ENCODE measurements around the gene RNF43.

RNF43 gene

DNA sequence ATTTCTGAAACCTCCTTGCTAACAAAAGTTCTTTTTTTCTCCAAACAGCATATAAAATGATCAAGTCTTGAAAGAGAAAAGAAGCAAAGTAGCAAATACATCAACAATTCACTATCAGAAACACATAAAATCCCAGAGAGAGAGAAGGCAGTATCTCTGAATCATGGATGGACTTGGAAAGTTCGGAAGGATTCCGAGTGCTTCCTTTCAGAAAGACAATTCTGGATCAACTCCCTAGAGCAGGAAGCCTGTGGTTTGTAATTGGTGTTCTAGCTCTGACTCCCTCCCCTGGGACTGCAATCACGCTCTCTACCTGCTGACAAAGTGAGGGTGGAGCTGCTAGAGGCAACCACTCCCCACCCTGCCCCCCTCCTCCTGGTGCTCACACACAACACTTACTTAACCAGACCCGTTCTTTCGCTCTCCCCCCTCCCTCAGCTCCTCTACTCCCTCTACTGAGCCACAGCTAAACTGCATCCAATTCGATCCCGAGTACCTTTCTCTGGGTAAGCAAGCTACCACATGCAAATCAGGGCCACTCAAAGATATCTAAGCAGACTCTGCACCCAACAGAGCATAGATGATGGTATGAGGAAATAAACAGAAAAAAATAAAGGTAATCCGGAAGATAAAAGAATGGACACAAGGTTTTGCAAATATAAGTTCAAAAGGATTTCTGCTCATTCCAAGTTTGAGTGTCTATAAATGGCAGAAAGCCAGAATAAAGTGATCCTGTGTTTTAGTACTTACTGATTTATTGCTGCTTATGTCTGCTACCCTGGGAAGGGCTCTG, at the start of gene RNF43:
Gene RNF43 (minus strand): TSS at position 235 of the 793 bp plus-strand sequence. CDS start 1,957 bp downstream, outside the sequence.
- H3K4me3 ChIP-seq (ENCODE audit: control insufficient read depth, low read depth, low read length) = no peak within 1 kb of the TSS
- DNase-seq (ENCODE audit: low read depth) = peak; percentile 74
- TF ChIP-seq, protein P1, sequence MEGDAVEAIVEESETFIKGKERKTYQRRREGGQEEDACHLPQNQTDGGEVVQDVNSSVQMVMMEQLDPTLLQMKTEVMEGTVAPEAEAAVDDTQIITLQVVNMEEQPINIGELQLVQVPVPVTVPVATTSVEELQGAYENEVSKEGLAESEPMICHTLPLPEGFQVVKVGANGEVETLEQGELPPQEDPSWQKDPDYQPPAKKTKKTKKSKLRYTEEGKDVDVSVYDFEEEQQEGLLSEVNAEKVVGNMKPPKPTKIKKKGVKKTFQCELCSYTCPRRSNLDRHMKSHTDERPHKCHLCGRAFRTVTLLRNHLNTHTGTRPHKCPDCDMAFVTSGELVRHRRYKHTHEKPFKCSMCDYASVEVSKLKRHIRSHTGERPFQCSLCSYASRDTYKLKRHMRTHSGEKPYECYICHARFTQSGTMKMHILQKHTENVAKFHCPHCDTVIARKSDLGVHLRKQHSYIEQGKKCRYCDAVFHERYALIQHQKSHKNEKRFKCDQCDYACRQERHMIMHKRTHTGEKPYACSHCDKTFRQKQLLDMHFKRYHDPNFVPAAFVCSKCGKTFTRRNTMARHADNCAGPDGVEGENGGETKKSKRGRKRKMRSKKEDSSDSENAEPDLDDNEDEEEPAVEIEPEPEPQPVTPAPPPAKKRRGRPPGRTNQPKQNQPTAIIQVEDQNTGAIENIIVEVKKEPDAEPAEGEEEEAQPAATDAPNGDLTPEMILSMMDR (conservative IDR thresholded peaks at IDR 0.05; ENCODE audit: control insufficient read depth, insufficient read depth, low read depth, low read length) = peak; percentile 92

DNA sequence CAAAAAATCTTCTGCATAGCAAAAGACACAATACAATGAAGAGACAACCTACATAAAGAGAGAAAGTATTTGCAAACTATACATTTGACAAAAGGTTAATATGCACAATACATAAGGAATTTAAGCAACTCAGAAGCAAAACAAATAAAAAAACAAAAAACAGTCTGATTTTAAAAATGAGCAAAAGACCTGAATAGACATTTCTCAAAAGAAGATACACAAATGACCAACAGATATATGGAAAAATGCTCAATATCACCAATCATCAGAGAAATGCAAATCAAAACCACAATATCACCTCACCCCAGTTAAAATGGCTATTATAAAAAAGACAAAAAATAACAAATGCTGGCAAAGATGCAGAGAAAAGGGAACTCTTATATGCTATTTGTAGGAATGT, 38.2 kb upstream of the RNF43 start:
- no peak for DNase-seq (ENCODE audit: low read depth)

DNA sequence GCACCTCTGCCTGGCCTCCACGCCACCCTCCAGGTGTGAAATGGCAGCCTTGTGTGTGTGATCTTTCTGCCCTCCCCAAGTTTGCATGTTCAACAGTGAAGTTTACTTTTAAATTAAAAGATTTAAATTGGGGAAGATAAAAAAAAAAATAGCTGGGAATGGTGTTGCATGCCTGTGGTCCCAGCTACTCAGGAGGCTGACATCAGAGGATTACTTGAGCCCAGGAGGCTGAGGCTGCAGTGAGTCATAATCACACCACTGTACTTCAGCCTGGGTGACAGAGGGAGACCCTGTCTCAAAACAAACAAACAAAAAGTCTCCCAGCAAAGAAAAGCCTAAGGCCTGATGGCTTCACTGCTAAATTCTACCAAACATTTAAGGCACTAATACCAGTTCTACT, 35.4 kb upstream of the RNF43 start:
- TF ChIP-seq, protein P1 (conservative IDR thresholded peaks at IDR 0.05; ENCODE audit: control insufficient read depth, insufficient read depth, low read depth, low read length) = no peak
- H3K4me3 ChIP-seq (ENCODE audit: control insufficient read depth, low read depth, low read length) = no peak overlapping the region
- peak; percentile 1 for DNase-seq (ENCODE audit: low read depth)

More for the DNA sequence above, 38.2 kb upstream of the RNF43 start:
- no peak overlapping the region for H3K4me3 ChIP-seq (ENCODE audit: control insufficient read depth, low read depth, low read length)
- TF ChIP-seq, protein P1 (conservative IDR thresholded peaks at IDR 0.05; ENCODE audit: control insufficient read depth, insufficient read depth, low read depth, low read length) = no peak

DNA sequence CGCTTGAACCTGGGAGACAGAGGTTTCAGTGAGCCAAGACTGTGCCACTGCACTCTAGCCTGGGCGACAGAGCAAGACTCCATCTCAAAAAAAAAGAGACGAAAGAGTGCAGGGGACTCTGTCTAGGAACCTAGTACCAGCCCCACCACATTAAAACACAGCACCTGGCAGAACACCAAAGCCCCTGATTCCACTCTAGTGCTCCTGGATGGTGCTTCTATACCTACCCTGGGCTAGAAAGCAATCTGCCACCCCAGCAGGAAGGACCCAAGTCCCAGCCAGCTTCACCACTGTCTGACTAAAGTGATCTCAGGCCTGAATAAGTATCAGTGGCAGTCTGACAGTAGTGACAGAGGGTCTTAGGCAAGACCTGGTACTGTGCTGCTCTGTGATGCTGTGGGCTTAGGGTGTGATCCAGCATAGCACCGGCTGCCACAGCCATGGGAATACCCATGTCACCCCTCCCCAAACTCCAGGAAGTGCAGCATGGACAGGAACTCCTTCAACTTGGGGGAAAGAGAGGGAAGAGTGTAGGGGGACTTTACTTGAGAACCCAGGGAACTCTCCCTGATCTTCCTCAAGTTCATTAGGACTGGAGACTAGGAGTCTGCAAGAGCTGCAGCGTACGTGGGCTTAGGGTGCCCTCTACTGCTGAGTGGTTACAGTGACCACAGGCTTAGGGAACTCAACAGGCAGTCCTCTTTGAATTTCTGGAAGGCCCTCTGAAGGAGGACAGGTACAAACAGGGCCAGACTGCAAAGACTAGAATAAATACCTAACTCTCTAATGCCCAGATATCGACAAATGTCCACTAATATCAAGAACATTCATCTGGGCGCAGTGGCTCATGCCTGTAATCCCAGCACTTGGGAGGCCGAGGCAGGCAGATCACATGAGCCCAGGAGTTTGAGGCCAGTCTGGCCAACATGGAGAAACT, 30.0 kb upstream of the RNF43 start:
- H3K4me3 ChIP-seq (ENCODE audit: control insufficient read depth, low read depth, low read length) = no peak overlapping the region
- TF ChIP-seq, protein P1 (conservative IDR thresholded peaks at IDR 0.05; ENCODE audit: control insufficient read depth, insufficient read depth, low read depth, low read length) = peak; percentile 84
- peak; percentile 81 for DNase-seq (ENCODE audit: low read depth)

DNA sequence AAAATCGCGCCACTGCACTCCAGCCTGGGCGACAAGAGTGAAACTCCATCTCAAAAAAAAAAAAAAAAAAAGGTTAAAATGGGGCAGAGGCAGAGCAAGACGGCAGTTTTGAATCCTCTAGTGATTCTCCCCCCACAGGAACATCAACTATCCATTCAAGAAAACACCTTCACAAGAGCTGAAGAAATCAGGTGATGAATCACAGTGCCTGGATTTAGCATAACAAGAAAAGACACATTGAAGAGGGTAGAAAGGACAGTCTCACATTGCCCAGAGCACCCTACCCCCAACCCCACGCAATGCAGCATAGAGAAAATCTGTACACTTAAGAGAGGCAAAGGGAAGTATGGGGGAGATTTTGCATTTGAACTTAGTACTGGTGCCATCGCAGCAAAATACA, 28.8 kb upstream of the RNF43 start:
- no peak for DNase-seq (ENCODE audit: low read depth)
- no peak overlapping the region for H3K4me3 ChIP-seq (ENCODE audit: control insufficient read depth, low read depth, low read length)
- TF ChIP-seq, protein P1 (conservative IDR thresholded peaks at IDR 0.05; ENCODE audit: control insufficient read depth, insufficient read depth, low read depth, low read length) = no peak

DNA sequence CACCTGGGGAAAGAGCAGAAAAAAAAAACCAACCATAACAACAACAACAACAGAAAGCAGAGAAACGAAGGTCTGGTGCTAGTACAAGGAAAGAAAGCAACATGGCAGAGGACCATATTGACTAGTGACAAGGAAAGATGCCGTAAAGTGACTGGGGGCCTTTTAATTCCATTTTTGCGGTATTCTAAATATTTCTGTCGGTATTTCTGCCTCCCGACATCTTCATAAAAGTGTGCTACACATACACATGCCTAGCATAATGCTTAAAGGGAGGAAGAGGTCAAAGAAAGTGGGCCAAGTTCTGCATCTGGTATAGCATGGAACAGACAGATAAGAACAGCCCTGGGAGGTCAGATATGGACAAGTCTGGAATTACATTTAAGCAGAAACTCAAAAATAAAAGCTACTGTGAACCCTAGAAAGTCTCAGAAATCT, 19.5 kb upstream of the RNF43 start:
- TF ChIP-seq, protein P1 (conservative IDR thresholded peaks at IDR 0.05; ENCODE audit: control insufficient read depth, insufficient read depth, low read depth, low read length) = no peak
- H3K4me3 ChIP-seq (ENCODE audit: control insufficient read depth, low read depth, low read length) = no peak overlapping the region
- no peak for DNase-seq (ENCODE audit: low read depth)
